AG09309 (cell line): ENCODE measurements around the gene COG8.
A peak's percentile ranks its signal among the peaks of the same experiment; 100 is the strongest.

Source experiments
- DNase-seq: peaks from one replicate; pipeline ENCODE4 v3.0.0-alpha.2; 2010; ENCODE audit warnings: low read depth
- H3K4me3 ChIP-seq: 2 replicates; pipeline ENCODE4 v1.5.1; 2011; ENCODE audit warnings: mild to moderate bottlenecking, low read depth, low read length, moderate library complexity; ENCODE audit not compliant: control insufficient read depth
- TF ChIP-seq, protein P1 (sequence below): IDR thresholded peaks from 2 replicates; pipeline ENCODE4 v1.5.1; 2011; ENCODE audit warnings: mild to moderate bottlenecking, low read depth, low read length, inconsistent platforms; ENCODE audit not compliant: insufficient read depth, control insufficient read depth; ENCODE audit errors: missing control alignments

COG8 gene

DNA sequence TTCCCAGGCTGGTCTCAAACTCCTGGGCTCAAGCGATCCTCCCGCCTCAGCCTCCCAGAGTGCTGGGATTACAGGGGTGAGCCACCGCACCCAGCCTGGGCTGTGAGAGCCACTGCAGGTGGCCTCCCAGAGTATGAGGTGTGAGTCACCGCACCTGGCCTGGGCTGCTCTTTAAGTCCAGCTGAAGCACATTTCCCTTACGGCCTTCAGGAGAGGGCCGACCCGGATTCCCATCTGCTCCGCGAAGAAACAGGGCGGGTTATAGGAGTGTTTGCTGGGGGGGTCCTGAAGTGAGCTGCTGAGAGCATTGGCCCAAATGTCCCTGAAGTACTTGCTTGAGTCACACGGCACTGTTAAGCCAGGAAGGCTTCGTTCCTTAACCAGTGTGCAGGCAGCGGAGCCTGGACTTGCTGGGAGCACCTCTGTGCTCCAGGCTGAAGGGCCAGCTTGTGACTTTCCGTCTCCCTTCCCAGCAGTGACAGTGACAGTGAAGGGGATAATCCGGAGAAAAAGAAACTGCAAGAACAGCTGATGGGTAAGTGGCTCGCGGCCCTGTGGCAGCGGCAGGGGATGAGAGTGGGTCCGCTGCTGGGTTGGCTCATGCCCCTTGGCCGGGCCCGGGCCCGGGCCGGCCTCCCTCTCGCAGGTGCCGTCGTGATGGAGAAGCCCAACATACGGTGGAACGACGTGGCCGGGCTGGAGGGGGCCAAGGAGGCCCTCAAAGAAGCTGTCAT, 21.0 kb downstream of the COG8 start:
- TF ChIP-seq, protein P1, sequence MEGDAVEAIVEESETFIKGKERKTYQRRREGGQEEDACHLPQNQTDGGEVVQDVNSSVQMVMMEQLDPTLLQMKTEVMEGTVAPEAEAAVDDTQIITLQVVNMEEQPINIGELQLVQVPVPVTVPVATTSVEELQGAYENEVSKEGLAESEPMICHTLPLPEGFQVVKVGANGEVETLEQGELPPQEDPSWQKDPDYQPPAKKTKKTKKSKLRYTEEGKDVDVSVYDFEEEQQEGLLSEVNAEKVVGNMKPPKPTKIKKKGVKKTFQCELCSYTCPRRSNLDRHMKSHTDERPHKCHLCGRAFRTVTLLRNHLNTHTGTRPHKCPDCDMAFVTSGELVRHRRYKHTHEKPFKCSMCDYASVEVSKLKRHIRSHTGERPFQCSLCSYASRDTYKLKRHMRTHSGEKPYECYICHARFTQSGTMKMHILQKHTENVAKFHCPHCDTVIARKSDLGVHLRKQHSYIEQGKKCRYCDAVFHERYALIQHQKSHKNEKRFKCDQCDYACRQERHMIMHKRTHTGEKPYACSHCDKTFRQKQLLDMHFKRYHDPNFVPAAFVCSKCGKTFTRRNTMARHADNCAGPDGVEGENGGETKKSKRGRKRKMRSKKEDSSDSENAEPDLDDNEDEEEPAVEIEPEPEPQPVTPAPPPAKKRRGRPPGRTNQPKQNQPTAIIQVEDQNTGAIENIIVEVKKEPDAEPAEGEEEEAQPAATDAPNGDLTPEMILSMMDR, result no peak
- no peak overlapping the region for H3K4me3 ChIP-seq
- no peak for DNase-seq

DNA sequence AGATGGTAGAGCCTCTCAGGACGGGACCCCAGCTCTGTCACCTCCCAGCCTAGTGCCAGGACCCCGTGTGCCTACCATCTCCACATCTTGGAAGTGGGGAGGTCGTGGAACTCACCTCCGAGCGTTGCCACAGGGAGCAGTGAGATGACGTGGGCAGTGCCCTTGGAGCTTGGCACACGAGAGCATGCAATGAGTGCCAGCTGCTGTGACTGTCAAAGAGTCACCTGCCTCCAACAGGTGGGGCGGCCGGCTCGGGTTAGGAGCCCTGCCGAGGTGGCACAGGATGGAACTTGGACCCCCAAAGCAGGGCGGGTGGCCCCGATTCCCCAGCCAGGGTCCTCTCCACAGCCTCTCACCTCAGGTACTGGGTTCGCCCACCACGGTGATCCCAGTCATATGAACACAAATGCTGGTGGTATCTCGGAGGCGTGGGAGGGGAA, 22.7 kb downstream of the COG8 start:
- DNase-seq, result no peak
- H3K4me3 ChIP-seq, result no peak overlapping the region
- TF ChIP-seq, protein P1, result no peak

DNA sequence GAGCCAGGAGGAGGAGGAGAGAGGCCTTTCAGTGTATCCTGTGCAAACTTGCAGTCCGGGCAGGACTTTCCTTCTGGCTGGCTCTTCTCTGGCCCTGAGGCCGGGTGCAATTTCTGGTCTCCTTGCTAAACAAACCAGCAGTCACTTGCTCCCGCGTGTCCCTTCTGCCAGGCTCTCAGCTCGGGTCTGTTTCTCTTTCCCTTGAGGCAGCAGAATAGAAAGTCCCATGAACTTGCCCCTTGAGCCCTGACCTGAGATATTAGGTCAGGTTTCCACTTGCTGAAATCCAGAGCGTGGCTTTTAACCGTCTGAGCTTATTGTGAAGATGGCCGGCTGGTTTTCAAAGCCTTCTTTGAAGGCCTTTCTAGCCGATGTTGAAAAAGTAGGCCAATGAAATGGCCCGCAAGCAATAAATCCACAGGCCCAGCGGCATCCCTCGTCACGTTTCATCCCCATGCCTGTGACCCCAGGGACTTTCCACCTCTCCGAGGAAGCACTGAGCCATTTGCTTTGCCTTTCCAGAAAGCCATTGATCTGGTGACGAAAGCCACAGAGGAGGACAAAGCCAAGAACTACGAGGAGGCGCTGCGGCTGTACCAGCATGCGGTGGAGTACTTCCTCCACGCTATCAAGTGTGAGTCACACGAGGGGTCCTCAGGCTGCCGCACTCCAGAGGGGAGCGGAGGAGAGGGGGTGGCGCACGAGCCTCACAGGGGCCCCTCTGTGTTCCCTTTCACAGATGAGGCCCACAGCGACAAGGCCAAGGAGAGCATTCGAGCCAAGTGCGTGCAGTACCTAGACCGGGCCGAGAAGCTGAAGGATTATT, 23.7 kb downstream of the COG8 start:
- no peak for DNase-seq
- TF ChIP-seq, protein P1, result no peak
- no peak overlapping the region for H3K4me3 ChIP-seq

DNA sequence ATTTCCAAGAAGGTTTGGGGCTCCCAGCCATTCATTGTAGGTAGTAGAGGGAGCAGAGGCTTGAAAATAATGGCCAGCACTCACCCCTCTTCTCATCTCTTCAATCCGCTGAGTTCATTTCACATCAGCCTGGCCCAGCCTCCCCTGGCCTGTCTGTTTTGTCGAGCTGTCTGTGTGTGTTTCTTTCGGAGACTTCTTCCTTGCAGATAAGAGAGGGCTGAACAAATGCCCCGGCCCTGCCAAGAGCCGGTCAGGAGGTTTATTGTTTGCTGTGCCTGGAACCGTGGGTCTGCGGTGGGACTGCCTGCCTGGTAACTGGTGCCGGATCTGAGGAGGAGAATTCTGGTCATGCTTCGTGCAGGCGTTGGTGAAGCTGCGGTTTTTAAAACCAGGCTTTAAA, 24.8 kb downstream of the COG8 start:
- TF ChIP-seq, protein P1, result no peak
- no peak overlapping the region for H3K4me3 ChIP-seq
- DNase-seq, result no peak

DNA sequence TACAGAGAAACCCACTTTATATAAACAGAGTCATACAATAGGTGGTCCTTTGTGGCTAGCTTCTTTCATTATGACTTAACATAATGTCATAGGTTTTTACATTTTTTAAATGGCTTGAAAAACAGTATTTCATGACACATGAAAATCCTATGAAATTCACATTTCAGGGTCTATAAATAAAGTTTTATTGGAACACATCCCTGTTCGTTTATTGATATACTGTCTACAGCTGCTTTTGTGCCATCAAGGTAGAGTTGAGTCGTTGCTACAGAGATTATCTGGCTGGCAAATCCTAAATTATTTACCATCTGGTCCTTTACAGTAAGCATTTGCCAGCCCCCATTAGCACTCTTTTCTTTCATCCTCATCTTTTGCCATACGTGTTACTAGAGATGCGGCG, 25.9 kb downstream of the COG8 start:
- TF ChIP-seq, protein P1, result no peak
- DNase-seq, result no peak

DNA sequence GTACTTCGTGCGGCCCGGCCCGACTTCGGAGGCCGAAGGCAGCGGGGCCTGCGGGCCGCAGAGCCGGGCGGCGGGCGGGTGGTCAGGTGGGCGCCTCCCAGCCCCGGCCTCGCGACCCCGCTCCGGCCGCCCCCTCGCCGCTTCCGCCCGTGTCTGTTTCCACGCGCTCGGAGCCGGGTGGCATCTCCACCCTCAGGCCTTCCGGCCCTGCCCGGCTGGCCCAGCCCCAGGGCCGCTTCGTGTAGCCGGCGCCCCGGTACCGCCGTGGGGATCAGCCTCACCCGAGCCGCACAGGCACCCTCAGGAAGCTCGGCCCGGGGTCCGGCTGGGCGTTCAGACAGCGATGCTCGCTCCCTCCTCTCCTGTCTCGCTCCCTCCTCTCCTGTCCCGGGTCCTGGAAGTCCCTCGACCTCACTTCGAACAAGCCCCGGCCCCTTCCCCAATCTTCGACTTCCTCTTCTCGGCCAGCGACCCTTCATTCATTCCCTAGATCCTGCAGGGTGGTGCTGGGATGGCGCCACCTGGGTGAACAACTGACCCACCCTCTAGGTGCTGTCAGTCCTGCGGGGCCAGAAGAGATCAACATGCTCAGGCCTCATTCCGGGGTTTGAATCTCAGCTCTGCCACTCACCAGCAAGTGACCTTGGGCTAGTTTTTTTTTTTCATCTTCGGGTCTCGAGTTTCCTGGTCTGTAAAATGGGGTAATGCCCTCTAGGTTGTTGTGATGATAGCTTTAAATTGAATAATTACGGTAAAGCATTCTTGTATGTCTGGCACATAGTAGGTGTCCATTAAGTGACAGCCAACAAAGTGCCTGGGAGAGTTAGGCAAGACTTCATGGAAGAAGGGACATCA, 27.6 kb downstream of the COG8 start:
- peak overlapping the region; percentile 96 for H3K4me3 ChIP-seq
- TF ChIP-seq, protein P1, result peak; percentile 16
- DNase-seq, result no peak

More for the DNA sequence above, 25.9 kb downstream of the COG8 start:
- no peak overlapping the region for H3K4me3 ChIP-seq
